ENCODE measurements around the gene ALK.

GRCh38 chr2:29377788-29378187 lies 543.6 kb downstream of the ALK start:
- TF ChIP-seq TAF1 (IDR thresholded peaks at IDR 0.05; ENCODE audit: borderline replicate concordance, insufficient read depth, low read length) (no peak), SIN3A (IDR thresholded peaks at IDR 0.05; ENCODE audit: borderline replicate concordance, insufficient read depth, low read length) (no peak), POLR2AphosphoS5 (IDR thresholded peaks at IDR 0.05; ENCODE audit: low read depth, low read length) (no peak)
